GM19468 (cell line): ENCODE results near the gene SRSF7.
"Not testable (repeated sequence)": the region's sequence is repeated elsewhere in the genome, so short reads cannot be mapped to it uniquely, and the experiment has no call there.

Experiments
- ATAC-seq: cut with Tn5 transposase; IDR thresholded peaks from one replicate; pipeline ENCODE4 v1.9.1; 2021; ENCODE audit warnings: mild to moderate bottlenecking, moderate library complexity, moderate number of reproducible peaks; ENCODE audit not compliant: unreplicated experiment; ENCODE audit errors: extremely low read depth

SRSF7 gene

DNA sequence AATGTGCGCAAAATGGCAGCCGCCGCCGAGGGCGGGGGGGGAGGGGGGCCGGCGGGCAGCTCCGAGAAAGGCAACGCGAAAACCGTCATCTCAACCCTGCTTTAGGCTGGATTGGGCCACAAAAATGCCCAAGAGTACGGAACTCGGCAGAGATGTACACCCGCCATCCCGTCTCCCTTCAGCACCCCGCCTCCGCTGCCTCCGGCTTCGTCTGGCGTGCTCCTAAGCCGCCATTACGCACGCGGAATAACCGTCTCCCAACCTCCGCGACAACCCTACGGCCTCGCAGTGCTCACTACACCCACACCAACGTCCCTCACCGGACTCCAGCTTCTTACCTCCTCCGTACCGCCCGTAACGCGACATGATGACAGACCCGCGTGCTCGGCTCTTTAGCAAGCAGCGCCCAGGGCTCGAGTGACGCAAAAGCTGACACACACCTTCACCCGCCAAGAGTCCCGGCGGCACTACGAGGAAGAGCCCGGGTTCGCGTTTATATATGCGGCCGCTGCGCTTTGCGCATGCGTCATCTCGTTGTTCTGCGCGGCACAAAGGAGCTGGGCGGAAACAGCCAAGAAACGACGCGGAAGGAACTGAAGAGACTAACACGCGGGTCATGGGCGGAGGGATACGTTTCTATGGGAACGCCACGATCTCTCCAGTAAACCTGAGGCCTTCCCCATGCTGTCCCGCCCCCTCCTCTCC, at the start of gene SRSF7:
TSS of gene SRSF7 (minus strand) at position 471 of the 705 bp plus-strand sequence. CDS start at position 366, 105 bp downstream.
- ATAC-seq, result peak; percentile 55

DNA sequence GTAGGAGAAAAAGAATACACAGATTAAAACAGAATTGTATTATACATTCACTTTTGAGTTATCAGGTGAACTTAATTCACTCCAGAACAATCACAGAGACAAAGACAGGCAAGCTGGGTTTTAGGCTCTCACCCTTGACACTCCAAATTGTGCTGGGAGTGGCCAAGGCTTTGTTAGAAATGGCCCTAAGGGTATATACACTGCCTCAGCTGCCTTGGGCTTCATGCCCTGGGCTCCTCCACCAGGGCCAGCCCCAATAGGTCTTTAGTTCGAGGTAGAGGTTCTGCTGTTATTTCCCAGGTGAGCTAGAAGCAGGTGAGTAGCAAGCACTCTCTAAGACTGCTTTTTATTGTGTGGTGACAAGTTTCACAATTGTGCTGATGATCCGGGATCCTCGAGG, 46.8 kb upstream of the SRSF7 start:
- ATAC-seq, result no peak

DNA sequence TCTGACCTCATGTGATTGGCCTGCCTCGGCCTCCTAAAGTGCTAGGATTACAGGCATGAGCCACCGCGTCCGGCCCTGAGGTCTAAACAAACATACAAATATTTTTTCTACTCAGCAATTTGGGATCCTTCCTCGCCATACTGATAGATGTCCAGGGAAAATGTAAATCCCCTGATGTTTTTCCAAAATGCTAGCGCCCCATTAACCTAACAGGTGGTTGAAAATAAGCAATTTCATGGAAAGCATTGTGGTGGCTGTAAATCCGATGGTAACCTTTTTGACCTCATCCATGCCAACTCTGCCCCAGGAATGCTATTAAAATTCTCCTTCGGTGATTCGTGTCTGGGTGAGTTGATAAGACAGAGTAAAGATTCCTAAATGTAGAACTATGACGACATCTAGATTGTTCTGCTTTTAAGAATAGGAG, 46.1 kb upstream of the SRSF7 start:
- ATAC-seq, result no peak

DNA sequence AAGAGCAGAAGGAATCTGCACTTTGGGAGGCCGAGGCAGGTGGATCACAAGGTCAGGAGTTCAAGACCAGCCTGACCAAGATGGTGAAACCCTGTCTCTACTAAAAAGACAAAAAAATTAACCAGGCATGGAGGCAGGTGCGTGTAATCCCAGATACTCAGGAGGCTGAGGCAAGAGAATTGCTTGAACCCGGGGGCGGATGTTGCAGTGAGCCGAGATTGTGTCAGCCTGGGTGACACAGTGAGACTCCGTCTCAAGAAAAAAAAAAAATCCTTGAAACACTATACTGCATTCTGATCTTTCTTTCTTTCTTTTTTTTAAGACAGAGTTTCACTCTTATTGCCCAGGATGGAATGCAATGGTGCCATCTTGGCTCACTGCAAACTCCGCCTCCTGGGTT, 43.9 kb upstream of the SRSF7 start:
- not testable (repeated sequence) for ATAC-seq

DNA sequence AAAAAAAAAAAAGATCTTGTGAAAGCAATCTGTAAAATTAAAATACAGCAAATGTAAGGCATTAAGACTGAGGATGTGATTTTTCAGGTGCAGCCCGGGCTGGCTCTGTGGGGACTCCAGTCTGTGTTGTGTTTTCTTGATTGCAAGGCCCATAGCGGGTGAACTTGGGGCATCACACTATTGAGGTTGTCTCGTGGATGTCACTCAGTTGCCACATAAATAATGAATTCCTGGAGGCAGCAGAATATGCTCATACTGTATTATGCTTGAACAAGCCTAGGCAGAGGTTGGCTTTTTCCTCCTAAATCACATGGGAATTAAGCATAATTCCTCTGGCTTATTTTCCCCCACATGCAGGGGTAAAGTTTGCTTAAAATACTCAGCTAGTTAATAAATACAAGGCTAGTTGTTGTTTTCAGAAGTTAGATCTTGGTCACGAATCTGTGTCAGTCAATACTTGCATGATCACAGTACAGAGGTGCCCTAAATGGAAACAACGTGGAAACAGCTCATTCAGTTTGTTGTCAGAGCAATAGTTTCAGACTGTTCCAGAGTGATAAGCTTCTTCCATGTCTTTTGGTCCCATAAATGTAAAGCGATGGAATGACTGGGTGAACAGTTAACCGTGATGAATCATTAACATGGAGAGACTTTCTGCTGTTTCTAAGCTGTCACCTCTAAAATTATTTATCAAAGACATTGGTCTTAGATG, 43.2 kb upstream of the SRSF7 start:
- no peak for ATAC-seq

DNA sequence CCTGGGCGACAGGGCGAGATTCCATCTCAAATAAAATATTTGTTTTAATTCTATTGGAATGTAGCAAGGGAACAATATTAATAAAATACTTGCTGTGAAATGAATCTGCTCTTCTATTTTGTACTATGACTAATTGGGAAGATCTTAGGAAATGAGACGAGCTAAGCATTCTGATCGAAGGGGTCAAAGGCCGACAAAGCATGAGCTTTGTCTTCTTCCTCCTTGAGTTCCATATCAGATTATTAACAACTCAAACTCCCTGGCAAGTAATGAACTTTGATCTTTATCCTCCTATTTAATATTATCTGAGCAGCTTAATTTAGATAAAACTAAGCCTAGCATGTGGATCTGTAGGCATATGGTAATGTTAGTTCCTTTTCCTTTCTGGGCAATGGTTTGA, 42.4 kb upstream of the SRSF7 start:
- ATAC-seq, result no peak

DNA sequence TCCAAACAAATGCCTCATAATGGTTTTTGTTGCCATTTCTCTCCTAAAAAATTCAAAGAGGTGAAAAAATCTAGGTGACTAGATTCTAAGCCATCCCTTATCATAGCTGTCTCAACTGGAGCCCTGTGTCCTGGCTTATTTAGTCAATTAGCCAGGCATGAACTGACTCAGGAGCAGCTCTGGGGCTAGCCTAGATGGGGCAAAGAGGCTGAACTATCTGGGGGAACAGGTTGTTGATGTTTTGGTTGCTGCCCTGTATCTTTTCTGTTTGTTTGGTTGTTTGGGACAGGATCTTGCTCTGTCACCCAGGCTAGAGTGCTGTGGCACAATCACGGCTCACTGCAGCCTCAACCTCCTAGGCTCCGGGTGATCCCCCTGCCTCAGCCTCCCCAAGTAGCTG, 41.6 kb upstream of the SRSF7 start:
- ATAC-seq, result no peak

DNA sequence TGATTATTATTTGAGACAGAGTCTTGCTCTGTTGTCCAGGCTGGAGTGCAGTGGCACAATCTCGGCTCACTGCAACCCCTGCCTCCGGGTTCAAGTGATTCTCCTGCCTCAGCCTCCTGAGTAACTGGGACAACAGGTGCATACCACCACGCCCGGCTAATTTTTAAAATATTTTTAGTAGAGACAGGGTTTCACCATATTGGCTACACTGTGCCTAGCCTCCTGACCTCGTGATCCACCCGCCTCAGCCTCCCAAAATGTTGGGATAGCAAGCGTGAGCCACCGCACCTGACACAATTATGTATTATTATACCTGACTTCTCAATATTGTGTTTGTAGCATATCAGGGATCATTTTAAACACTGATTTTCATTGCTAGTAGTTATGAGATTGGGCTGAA, 41.2 kb upstream of the SRSF7 start:
- ATAC-seq, result not testable (repeated sequence)

DNA sequence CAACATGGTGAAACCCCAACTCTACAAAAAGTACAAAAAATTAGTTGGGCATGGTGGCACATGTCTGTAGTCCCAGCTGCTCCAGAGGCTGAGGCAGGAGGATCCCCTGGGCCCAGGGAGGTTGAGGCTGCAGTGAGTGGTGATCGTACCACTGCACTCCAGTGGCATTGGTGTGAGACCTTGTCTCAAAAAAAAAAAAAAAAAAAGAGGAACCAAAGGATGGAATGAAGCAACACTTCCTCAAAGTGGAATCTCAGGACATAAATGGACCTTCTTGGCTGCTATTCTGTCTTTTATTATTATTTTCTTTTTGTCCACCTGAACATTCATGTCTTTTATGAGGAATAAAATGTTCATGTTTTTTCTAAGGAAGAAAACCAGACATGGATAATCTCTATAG, 40.6 kb upstream of the SRSF7 start:
- no peak for ATAC-seq

DNA sequence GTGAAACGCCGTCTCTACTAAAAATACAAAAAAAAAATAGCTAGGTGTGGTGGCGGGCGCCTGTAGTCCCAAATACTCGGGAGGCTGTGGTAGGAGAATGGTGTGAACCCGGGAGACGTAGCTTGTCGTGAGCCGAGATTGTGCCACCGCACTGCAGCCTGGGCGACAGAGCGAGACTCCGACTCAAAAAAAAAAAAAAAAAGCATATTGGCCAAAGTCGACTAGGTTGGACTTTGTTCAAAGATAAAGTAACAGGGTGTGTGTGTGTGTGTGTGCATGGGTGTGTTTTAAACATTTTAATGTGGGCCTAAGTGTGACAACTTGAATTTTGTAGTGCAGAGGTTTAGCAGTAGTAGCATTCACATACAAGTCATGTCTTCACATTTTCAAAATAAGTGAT, 38.5 kb upstream of the SRSF7 start:
- ATAC-seq, result no peak

DNA sequence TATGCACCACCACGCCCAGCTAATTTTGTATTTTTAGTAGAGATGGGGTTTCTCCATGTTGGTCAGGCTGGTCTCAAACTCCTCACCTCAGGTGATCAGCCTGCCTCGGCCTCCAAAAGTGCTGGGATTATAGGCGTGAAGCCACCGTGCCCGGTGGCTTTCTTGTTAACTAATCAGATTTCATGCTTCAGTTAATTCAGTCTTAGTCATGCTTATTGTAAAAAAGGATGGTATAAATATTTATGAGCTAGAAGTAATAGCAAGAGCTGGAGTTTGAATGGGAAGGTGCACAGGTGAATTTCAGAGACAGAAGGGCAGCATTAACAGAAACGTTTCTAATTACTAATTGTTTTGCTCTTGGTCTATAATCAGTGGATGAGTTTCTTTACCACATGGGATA, 37.1 kb upstream of the SRSF7 start:
- ATAC-seq, result no peak

DNA sequence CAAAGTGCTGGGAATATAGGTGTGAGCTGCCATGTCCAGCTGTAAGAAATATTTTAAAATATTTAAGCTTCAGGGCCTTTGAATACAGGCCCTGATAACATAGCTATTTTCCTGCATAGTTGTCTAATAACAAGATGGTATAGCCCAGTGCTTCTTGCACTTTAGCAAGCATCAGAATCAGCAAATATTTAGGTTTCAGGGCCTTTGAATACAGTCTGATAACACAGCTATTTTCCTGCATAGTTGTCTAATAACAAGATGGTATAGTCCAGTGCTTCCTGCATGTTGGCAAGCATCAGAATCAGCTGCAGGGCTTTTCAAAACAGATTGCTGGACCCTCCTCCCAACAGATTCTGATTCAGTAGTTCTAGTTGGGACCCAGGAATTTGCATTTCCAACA, 32.4 kb upstream of the SRSF7 start:
- ATAC-seq, result no peak

DNA sequence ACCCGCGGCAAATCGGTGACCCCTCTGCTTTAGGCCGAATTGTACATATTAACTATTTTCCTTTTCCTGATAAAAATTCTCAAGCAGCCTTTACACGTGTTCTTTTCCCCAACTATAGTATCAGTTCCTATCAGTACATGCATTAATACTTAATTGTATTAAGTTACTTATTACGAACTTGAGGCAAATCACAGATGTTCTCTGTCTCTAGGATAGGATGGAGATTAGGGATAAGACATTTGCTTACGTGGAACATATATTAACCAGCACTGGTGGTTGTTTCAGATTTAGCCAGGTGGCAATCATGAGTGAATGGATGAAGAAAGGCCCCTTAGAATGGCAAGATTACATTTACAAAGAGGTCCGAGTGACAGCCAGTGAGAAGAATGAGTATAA, 27.5 kb upstream of the SRSF7 start:
- no peak for ATAC-seq

DNA sequence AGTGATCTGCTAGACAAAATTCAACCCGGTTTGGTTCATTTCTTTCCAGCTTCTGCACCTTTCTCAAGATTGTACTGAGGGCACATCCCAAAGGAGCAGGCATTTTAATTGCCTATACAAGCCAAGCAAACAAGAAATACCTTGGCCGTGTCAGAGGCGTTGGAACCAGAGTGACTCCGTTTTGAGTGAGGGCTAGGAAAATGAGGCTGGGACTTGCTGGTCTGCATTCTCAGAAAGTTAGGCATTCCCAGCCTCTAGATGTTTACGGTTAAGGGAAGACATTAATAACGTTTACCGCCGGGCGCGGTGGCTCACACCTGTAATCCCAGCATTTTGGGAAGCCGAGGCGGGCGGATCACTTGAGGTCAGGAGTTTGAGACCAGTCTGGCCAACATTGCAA, 25.4 kb upstream of the SRSF7 start:
- no peak for ATAC-seq

DNA sequence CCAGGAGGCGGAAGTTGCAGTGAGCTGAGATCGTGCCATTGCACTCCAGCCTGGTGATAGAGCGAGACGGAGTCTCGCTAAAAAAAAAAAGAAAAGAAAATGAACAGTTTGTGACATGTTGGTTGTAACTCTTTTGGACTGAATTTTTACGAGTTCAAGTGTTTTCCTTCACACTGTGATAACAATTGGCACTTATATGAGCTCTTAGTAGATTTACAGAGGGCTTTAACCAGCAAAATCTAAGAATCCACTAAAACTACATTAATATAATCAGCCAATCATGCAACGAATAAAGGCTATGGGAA, 24.7 kb upstream of the SRSF7 start:
- no peak for ATAC-seq

DNA sequence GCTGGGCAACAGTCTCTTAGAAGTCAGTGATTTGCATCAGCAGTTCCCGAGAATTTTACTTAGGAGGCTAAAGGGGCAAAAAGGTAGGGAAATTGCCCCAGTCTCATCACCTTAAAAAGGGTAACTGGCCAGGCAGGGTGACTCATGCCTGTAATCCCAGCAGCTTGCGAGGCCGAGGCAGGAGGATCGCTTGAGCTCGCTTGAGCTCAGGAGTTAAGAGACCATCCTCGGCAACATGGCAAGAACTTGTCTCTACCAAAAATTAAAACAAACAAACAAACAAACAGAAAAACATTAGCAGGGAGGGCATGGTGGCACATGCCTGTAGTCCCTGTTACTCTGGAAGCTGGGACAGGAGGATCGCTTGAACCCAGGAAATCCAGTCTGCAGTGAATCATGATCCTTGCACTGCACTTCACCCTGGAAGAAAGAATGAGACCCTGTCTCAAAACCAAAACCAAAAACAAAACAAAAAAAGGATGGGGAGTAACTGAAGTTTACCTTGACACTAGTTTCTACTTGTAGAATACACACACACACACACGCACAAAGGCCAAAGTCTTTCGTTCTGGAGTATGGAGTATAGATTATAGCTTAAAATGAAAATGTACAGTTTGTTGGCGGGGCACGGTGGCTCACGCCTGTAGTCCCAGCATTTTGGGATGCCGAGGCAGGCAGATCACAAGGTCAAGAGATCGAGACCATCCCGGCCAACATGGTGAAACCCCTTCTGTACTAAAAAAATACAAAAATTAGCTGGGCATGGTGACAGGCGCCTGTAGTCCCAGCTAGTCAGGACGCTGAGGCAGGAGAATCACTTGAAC, 24.1 kb upstream of the SRSF7 start:
- no peak for ATAC-seq

DNA sequence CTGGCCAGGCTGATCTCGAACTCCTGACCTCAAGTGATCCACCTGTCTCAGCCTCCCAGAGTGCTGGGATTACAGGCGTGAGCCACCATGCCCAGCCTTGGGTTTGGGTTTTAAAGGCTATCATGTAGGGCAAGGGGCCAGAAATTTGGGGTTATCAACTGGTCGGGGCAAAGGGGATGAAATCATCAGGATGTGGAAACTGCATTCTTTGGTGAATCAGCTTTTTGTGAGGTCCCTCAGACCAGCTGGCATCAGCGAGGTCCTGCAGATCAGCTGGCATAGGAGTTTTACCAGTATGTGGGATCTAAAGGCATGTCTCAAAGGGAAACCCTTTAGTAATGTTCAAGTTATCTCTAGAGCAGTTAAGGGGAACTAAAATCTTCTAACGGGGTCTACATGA, 20.5 kb upstream of the SRSF7 start:
- ATAC-seq, result no peak

DNA sequence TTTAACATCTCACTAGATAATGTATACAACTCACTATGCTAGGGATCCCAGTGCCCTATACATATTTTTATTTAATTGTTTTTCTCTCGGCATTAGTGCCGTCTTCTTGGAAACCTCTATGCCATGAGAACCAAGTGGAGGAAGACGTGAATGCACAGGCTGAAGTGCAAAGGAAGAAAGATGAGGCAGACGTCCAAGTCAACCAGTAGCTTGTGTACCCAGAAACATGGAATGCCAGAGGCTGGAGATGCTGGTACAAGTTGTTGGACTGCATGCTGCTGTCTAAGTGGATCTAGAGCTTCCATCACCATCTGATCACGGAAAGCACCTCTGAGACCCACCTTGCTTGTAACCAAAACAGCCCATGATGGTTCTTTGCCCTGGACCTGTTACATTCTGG, 14.4 kb upstream of the SRSF7 start:
- ATAC-seq, result no peak

DNA sequence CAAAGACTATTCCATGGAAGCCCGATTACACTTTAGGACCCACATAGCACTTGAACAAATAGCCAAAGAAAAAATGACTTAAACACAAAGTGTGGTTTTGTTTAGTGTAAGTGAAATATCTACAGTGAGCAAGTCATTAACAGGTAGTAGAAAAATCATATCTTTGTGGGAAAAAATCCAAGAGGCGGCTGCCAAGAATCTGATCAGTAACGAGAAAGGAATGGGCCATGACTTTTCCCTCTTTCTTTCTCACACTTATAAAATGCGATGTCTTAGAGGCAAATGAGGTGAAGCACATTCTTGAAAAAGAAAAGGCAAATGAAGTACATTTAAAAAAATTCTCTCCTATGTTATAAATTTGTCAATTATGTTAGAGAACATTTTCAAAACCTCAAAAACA, 14.0 kb upstream of the SRSF7 start:
- no peak for ATAC-seq

DNA sequence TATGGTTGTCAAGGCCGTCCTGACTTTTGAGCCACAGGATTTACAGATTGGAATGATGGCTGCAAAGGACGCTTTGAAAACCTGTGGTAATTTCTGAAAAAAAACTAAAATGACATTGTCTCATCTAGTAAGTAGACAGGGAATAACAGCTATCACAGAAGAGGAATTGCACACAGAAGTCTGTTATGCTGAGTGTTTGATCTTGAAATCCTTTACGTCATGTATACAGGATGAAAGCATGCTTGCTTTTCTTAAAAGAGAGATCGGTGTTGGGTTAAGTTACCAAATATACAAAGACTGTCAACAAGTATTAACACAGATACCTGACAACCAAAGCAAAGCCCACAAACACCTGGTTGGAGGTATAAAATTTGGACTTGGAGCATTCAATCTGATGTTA, 12.6 kb upstream of the SRSF7 start:
- ATAC-seq, result no peak

DNA sequence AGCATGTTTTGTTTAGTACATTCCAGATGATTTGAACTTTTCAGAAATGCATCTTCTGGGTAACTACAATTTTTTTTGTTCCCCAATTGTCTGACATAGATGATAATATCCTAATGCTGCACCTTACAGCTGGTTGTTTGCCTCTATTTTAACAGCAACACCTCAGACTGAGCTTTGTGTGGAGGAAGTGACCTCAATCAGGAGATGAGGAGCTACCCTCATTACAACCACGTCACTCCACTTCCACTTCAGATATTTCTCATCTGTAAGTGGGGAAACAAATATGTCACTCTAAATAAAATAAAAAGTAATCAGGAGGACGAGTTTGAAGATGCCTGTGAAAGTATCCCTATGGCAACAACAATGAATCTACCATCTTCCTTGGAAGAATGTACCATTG, 12.1 kb upstream of the SRSF7 start:
- ATAC-seq, result no peak
